ENCODE measurements around the gene ARSJ.

The ARSJ gene

DNA sequence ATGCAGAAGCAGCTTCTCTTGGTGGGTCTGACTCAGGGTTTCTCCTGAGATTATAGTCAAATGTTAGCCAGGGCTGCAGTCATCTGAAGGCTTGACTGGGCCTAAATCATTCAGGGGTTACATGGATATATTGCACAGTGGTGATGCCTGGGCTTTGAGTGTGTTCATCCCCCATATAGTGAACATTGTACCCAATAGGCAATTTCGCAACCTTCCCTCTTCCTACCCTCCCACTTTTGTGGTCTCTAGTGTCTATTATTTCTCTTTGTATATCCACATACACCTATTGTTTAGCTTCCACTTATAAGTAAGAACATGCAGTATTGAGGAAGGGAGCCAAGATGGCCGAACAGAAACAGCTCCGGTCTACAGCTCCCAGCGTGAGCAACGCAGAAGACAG is 127.6 kb downstream of the ARSJ start:
- H2BK12ac ChIP-seq (ENCODE audit: low read length), result no peak overlapping the region
- no peak overlapping the region for H3K4ac ChIP-seq (ENCODE audit: low read depth, low read length)
- H3K79me2 ChIP-seq (ENCODE audit: control insufficient read depth, insufficient read depth, low read length, poor library complexity), result no peaks in the 10 kb centered on the region
- DNase-seq, result no peak
- H4K12ac ChIP-seq (ENCODE audit: low read depth, low read length), result no peak overlapping the region
- no peak overlapping the region for H3K18ac ChIP-seq (ENCODE audit: low read length)
- no peaks in the 10 kb centered on the region for H3K4me1 ChIP-seq (ENCODE audit: control insufficient read depth in 1 of 2, insufficient read depth in 2 of 2, low read length in 2 of 2)
- no peak overlapping the region for H3K4me3 ChIP-seq (ENCODE audit: low read depth, low read length)
- no peak overlapping the region for H2AK5ac ChIP-seq (ENCODE audit: low read length)
- no peaks in the 10 kb centered on the region for H3K36me3 ChIP-seq (ENCODE audit: control insufficient read depth in 1 of 2, insufficient read depth in 2 of 2, low read length in 2 of 2)
- no peak overlapping the region for H4K8ac ChIP-seq (ENCODE audit: low read depth, low read length)
- no peak overlapping the region for H3K23ac ChIP-seq (ENCODE audit: low read length)
- no CpG with 5 or more reads among the region's 5 CpGs for WGBS (ENCODE audit: extremely low coverage, insufficient coverage, insufficient read length)
- no peak overlapping the region for H2BK5ac ChIP-seq (ENCODE audit: low read depth, low read length, poor library complexity)
- H3K27me3 ChIP-seq (ENCODE audit: insufficient read depth, low read length), result no peaks in the 10 kb centered on the region
- H3K27ac ChIP-seq (ENCODE audit: low read depth, low read length), result no peak overlapping the region
- H3K9me3 ChIP-seq (ENCODE audit: insufficient read depth, low read depth, low read length), result no peaks in the 10 kb centered on the region
- no peak overlapping the region for H3K9ac ChIP-seq (ENCODE audit: low read length)
- no peaks in the 10 kb centered on the region for H3K79me1 ChIP-seq (ENCODE audit: low read length)
- no peak overlapping the region for H3K14ac ChIP-seq (ENCODE audit: low read length)
- H2AFZ ChIP-seq (ENCODE audit: insufficient read depth, low read length, poor library complexity), result no peak overlapping the region
- H2BK120ac ChIP-seq (ENCODE audit: insufficient read depth, low read length, poor library complexity), result no peak overlapping the region
- no peak overlapping the region for H3K4me2 ChIP-seq (ENCODE audit: low read length)
- H4K91ac ChIP-seq (ENCODE audit: low read depth, low read length), result no peak overlapping the region

Measured in trophoblast cell (in vitro differentiated cells and primary cell).